Astrocyte (in vitro differentiated cells and primary cell): Measurements from ENCODE around the gene SP3.

Experiments used
- EZH2 ChIP-seq: IDR thresholded peaks from 2 replicates; pipeline ENCODE4 v1.6.1; 2012; ENCODE audit warnings: mild to moderate bottlenecking, low read length, inconsistent platforms; ENCODE audit not compliant: insufficient read depth
- TF ChIP-seq, protein P1 (sequence below): IDR thresholded peaks from 2 replicates; pipeline ENCODE4 v1.5.1; 2011; ENCODE audit warnings: low read depth, mild to moderate bottlenecking, inconsistent platforms, low read length, moderate library complexity; ENCODE audit not compliant: insufficient read depth

- TF ChIP-seq, protein P1, sequence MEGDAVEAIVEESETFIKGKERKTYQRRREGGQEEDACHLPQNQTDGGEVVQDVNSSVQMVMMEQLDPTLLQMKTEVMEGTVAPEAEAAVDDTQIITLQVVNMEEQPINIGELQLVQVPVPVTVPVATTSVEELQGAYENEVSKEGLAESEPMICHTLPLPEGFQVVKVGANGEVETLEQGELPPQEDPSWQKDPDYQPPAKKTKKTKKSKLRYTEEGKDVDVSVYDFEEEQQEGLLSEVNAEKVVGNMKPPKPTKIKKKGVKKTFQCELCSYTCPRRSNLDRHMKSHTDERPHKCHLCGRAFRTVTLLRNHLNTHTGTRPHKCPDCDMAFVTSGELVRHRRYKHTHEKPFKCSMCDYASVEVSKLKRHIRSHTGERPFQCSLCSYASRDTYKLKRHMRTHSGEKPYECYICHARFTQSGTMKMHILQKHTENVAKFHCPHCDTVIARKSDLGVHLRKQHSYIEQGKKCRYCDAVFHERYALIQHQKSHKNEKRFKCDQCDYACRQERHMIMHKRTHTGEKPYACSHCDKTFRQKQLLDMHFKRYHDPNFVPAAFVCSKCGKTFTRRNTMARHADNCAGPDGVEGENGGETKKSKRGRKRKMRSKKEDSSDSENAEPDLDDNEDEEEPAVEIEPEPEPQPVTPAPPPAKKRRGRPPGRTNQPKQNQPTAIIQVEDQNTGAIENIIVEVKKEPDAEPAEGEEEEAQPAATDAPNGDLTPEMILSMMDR = no peak
- TF ChIP-seq EZH2 = no peak
These were observed 78.6 kb downstream of the SP3 start for GRCh38 chr2:173886613-173887012.
